Renal cortical epithelial cell (primary cell): ENCODE results near the gene AMY1B. TPM values are rescaled to one million over a fixed set of nuclear protein-coding genes. Genes with fewer than 3 reads are reported as not detected.
"Not testable (repeated sequence)": the region's sequence is repeated elsewhere in the genome, so short reads cannot be mapped to it uniquely, and the experiment has no call there.

ENCODE experiments used
- DNase-seq: peaks from one replicate; pipeline ENCODE4 v3.0.0-alpha.2; 2011; ENCODE audit warnings: low read depth
- total RNA-seq: library from RNA; depleted of rRNA; stranded (reverse); fragments of >200 nt; gene quantifications from 2 replicates; pipeline ENCODE4 v1.2.3, GENCODE V29; 2014

Gene AMY1B
- not detected in 2 replicates for total RNA-seq

DNA sequence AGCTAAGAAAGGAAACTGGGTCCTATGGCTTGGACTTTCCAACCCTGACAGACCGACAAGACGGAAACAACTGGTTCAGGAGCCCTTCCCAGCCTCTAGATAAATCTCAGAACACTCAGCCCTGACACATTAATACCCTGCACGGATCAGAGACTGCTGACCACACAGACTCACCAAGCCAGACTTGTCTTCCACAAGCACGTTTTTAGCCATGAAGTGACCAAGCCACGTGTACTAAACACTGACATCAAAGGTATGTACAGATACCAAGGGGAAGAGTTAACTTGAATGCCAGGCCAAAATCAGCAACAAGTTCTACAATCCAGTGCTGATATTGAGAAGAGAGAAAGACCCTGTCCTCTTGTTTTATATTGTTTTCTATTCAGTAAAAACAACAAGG lies at the start of gene AMY1B:
Gene AMY1B (minus strand): TSS at position 101 of the 400 bp plus-strand sequence. CDS start 571 bp downstream, outside the sequence.
- DNase-seq = not testable (repeated sequence)

DNA sequence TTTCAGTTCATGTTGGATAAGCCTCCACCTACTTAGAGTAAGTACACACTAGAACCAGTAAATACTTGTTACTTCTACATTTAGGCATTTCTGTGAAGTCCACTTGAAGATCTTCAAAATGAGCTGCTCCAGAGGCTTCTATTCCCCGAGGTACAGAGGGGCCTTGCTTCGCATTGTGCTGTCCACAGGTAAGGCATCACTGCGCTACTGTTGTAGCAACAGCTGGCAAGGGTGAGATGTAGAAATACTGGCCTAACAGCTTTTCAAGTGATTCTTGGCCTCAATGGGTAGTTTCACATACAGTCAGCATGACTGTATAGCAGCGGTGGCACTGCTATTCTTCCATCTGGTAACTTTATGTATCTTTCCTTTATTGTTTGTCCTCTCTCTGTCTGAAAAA lies 49.0 kb upstream of the AMY1B start:
- DNase-seq = not testable (repeated sequence)

DNA sequence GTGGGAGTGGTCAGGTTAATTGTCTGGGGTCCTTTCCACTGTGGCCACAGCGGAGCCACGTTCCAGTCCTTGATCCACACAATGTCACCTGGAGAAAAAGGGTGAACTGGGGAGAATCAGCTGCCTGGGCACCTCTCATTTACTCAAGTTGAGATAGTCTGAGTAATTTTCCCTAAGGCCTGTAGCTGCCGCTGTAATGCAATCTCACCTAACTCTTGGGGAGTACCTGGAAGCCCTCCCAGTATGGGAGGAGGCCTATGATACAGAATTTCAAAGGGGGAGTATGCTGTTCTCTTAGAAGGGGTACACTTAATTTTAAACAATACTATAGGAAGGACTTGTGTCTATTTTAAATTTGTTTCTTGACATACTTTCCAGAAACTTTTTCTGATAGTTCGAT lies 48.4 kb upstream of the AMY1B start:
- DNase-seq = not testable (repeated sequence)

DNA sequence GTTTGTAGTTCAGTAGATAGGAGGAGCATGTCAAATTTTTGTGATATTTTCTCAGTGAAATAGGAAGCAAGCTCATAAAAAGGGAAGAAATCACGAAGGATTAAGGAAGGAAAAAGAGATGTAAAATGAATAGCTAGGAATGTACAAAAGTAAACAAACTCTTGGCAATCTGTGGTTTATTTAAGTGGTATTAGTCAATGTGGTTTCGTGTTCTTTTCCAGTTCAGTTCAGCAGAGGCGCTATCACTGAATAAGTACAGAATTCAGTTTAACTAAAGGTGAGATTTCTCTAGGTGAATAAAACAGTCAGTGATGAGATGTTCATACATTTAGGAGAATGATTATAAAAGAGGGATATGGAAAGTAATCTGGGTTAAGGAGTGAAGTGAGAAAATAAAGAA lies 42.0 kb upstream of the AMY1B start:
- DNase-seq = not testable (repeated sequence)

DNA sequence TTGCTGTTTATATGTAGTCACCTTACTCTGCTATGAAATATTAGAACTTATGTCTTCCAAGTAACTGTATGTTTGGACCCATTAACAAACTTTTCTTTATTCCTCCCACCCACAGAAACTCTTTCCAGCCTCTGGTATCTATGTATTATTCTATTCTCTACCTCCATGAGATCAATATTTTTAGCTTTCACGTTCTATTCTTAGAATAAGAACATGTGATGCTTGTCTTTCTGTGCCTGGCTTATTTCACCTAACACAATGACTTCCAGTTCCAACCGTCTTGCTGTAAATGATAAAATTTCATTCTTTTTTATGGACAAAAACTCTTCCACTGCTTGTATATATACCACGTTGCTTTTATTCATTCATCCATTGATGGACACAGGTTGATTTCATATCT lies 39.3 kb upstream of the AMY1B start:
- not testable (repeated sequence) for DNase-seq

DNA sequence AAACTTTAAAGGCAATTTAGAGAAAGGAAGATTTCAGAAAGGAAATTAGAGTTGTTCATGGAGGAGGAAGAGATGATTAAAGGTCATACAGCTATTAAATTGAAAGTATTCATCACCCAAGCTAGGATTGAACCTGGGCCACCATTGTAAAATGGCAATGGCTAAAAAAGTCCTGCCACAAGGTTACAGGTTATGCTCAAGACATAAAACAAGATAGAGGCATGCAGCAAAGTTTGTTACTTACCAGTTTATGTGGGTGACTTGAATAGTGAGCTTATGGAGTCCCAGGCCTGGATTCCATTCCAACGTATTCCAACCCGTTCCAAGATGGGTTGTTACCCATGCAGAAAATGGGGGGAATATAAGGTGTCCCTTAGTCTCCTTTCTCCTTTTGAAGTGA lies 25.5 kb upstream of the AMY1B start:
- not testable (repeated sequence) for DNase-seq

- DNase-seq = not testable (repeated sequence)
Measured at GRCh38 chr1:103717404-103717803, 21.4 kb upstream of the AMY1B start.

DNA sequence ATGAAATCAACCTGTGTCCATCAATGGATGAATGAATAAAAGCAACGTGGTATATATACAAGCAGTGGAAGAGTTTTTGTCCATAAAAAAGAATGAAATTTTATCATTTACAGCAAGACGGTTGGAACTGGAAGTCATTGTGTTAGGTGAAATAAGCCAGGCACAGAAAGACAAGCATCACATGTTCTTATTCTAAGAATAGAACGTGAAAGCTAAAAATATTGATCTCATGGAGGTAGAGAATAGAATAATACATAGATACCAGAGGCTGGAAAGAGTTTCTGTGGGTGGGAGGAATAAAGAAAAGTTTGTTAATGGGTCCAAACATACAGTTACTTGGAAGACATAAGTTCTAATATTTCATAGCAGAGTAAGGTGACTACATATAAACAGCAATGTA lies 14.4 kb upstream of the AMY1B start:
- DNase-seq = not testable (repeated sequence)

- not testable (repeated sequence) for DNase-seq
Measured at GRCh38 chr1:103707670-103708069, 11.7 kb upstream of the AMY1B start.

- not testable (repeated sequence) for DNase-seq
Measured at GRCh38 chr1:103701256-103701655, 5.2 kb upstream of the AMY1B start.

- not testable (repeated sequence) for DNase-seq
Measured at GRCh38 chr1:103700669-103701068, 4.7 kb upstream of the AMY1B start.

- DNase-seq = not testable (repeated sequence)
Measured at GRCh38 chr1:103697430-103697829, 1.4 kb upstream of the AMY1B start.

DNA sequence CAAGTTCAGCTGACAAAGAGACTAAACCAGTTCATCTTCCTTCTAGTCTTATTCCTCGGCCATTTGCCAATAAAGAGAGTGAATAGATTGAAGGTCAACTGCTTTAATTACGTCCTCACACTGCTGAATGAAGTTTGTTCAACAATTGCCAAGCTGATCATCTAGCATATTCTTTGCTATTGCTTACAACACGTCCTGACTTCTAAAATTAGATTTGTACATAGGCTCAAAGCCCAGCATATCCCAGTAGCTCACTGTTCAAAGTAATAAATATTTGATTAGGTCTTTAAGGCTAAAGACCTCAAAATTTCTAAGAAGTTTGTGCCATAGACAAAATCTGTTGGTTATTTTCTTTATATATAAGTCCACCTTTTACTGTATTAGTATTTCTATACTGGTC lies 19.7 kb downstream of the AMY1B start:
- not testable (repeated sequence) for DNase-seq

DNA sequence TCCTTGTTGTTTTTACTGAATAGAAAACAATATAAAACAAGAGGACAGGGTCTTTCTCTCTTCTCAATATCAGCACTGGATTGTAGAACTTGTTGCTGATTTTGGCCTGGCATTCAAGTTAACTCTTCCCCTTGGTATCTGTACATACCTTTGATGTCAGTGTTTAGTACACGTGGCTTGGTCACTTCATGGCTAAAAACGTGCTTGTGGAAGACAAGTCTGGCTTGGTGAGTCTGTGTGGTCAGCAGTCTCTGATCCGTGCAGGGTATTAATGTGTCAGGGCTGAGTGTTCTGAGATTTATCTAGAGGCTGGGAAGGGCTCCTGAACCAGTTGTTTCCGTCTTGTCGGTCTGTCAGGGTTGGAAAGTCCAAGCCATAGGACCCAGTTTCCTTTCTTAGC lies 40.5 kb downstream of the AMY1B start, which contains the start of gene AMY1A:
Gene AMY1A (plus strand): TSS at position 301 of the 400 bp plus-strand sequence. CDS start 571 bp downstream, outside the sequence.
- not testable (repeated sequence) for DNase-seq

- DNase-seq = not testable (repeated sequence)
Measured at GRCh38 chr1:103654133-103654532, 41.9 kb downstream of the AMY1B start.

- not testable (repeated sequence) for DNase-seq
Measured at GRCh38 chr1:103650889-103651288, 45.1 kb downstream of the AMY1B start.

DNA sequence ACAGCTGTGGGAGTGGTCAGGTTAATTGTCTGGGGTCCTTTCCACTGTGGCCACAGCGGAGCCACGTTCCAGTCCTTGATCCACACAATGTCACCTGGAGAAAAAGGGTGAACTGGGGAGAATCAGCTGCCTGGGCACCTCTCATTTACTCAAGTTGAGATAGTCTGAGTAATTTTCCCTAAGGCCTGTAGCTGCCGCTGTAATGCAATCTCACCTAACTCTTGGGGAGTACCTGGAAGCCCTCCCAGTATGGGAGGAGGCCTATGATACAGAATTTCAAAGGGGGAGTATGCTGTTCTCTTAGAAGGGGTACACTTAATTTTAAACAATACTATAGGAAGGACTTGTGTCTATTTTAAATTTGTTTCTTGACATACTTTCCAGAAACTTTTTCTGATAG lies 45.7 kb downstream of the AMY1B start:
- DNase-seq = not testable (repeated sequence)

DNA sequence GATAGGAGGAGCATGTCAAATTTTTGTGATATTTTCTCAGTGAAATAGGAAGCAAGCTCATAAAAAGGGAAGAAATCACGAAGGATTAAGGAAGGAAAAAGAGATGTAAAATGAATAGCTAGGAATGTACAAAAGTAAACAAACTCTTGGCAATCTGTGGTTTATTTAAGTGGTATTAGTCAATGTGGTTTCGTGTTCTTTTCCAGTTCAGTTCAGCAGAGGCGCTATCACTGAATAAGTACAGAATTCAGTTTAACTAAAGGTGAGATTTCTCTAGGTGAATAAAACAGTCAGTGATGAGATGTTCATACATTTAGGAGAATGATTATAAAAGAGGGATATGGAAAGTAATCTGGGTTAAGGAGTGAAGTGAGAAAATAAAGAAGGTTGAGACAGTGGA lies 52.1 kb downstream of the AMY1B start:
- DNase-seq = not testable (repeated sequence)

DNA sequence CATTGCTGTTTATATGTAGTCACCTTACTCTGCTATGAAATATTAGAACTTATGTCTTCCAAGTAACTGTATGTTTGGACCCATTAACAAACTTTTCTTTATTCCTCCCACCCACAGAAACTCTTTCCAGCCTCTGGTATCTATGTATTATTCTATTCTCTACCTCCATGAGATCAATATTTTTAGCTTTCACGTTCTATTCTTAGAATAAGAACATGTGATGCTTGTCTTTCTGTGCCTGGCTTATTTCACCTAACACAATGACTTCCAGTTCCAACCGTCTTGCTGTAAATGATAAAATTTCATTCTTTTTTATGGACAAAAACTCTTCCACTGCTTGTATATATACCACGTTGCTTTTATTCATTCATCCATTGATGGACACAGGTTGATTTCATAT lies 54.8 kb downstream of the AMY1B start:
- not testable (repeated sequence) for DNase-seq

Other genes with a start within 250 kb of the AMY1B start
- 2.6 and 14.1 TPM in 2 replicates for gene RNPC3, start 170.5 kb downstream of the AMY1B start, total RNA-seq
- 2.4 and 19.7 TPM in 2 replicates for gene AMY2B, start 124.6 kb downstream of the AMY1B start, total RNA-seq
- not detected in 2 replicates for gene AMY2A, start 78.8 kb downstream of the AMY1B start, total RNA-seq
- gene AMY1A, start 40.5 kb downstream of the AMY1B start, total RNA-seq = not detected in 2 replicates
- not detected in 2 replicates for gene AMY1C, start 53.7 kb upstream of the AMY1B start, total RNA-seq